Measurements from ENCODE around the gene TRPM3.

TRPM3 gene

GRCh38 chr9:70852711-70853240, 268.6 kb downstream of the TRPM3 start (continued):
- no peak for TF ChIP-seq SP7 (tag by site-specific recombination; IDR thresholded peaks at IDR 0.05)

DNA sequence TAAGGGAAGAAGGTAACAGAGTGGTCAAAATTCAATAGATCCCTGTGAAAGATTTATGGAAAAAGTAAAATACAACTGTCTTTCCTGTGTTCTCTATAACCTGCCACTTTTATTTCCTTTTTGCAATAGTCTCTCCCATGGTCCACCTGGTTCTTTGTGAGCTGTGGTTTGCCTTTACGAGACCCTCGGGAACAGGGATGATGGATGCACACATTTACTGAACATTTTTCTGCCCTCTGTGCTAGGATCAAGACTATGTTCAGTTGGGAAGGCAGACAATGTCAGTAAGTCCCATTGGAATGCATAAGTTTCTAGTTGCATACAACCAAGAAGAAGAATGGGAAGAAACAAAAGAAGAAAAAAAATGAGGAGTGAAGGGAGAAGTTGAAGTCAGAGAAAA, 281.2 kb downstream of the TRPM3 start:
- Histone ChIP-seq H3K4me1 (ENCODE audit: control insufficient read depth, insufficient read depth, low read length) (0 out of 2 replicates have a peak, but pooled peaks cover 4% of the 10 kb centered on the region), H3K27ac (ENCODE audit: extremely low read depth, low read depth, low read length) (no peak overlapping the region), H3K9me3 (ENCODE audit: control insufficient read depth, insufficient read depth, low read depth, low read length) (no peaks in the 10 kb centered on the region), H3K36me3 (ENCODE audit: control insufficient read depth in 2 of 2, insufficient read depth in 1 of 2, low read length in 2 of 2) (no peaks in the 10 kb centered on the region), H3K4me3 (ENCODE audit: low read depth, low read length) (no peak overlapping the region)
- TF ChIP-seq KLF9 (tag by site-specific recombination; IDR thresholded peaks at IDR 0.05; ENCODE audit: low read depth) (no peak), ZNF677 (tag by site-specific recombination; IDR thresholded peaks at IDR 0.05) (no peak), ZNF530 (tag by site-specific recombination; IDR thresholded peaks at IDR 0.05; ENCODE audit: low read depth) (no peak), YY1 (tag by site-specific recombination; IDR thresholded peaks at IDR 0.05) (no peak), EGR2 (tag by site-specific recombination; IDR thresholded peaks at IDR 0.05; ENCODE audit: low read depth) (no peak), ZNF664 (tag by site-specific recombination; IDR thresholded peaks at IDR 0.05) (no peak), ZNF473 (tag by site-specific recombination; IDR thresholded peaks at IDR 0.05) (no peak), ZNF311 (tag by site-specific recombination; IDR thresholded peaks at IDR 0.05; ENCODE audit: borderline replicate concordance) (no peak), ZNF184 (tag by site-specific recombination; IDR thresholded peaks at IDR 0.05) (no peak), ZNF148 (tag by site-specific recombination; IDR thresholded peaks at IDR 0.05; ENCODE audit: borderline replicate concordance) (no peak), KLF1 (tag by site-specific recombination; IDR thresholded peaks at IDR 0.05) (no peak), ZNF658 (tag by site-specific recombination; IDR thresholded peaks at IDR 0.05) (no peak), ZNF558 (tag by site-specific recombination; IDR thresholded peaks at IDR 0.05) (no peak)
- TF ChIP-seq, protein P1, sequence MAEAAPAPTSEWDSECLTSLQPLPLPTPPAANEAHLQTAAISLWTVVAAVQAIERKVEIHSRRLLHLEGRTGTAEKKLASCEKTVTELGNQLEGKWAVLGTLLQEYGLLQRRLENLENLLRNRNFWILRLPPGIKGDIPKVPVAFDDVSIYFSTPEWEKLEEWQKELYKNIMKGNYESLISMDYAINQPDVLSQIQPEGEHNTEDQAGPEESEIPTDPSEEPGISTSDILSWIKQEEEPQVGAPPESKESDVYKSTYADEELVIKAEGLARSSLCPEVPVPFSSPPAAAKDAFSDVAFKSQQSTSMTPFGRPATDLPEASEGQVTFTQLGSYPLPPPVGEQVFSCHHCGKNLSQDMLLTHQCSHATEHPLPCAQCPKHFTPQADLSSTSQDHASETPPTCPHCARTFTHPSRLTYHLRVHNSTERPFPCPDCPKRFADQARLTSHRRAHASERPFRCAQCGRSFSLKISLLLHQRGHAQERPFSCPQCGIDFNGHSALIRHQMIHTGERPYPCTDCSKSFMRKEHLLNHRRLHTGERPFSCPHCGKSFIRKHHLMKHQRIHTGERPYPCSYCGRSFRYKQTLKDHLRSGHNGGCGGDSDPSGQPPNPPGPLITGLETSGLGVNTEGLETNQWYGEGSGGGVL (tag by site-specific recombination; IDR thresholded peaks at IDR 0.05), result no peak
- POLR2A ChIA-PET, result no interaction called here
- CTCF ChIA-PET, result interaction anchor here (0.6 kb wide), 1 partner anchor 242 kb away, joined by 3 read pairs; no protein-coding TSS in a partner anchor

GRCh38 chr9:70835323-70835722, 286.1 kb downstream of the TRPM3 start:
- no peaks in the 10 kb centered on the region for H3K9me3 ChIP-seq (ENCODE audit: control insufficient read depth, insufficient read depth, low read depth, low read length)
- H3K4me3 ChIP-seq (ENCODE audit: low read depth, low read length), result no peak overlapping the region
- CTCF ChIA-PET, result interaction anchor here (1.5 kb wide), 1 partner anchor 195 kb away, joined by 4 read pairs; no protein-coding TSS in a partner anchor
- H3K36me3 ChIP-seq (ENCODE audit: control insufficient read depth in 2 of 2, insufficient read depth in 1 of 2, low read length in 2 of 2), result no peaks in the 10 kb centered on the region
- H3K4me1 ChIP-seq (ENCODE audit: control insufficient read depth, insufficient read depth, low read length), result 0 out of 2 replicates have a peak, but pooled peaks cover 3% of the 10 kb centered on the region
- no peak overlapping the region for H3K27ac ChIP-seq (ENCODE audit: extremely low read depth, low read depth, low read length)
- POLR2A ChIA-PET, result no interaction called here
- TF ChIP-seq ZNF18 (tag by site-specific recombination; IDR thresholded peaks at IDR 0.05) (no peak), HOXA7 (CRISPR knock-in tag; IDR thresholded peaks at IDR 0.05; ENCODE audit: borderline replicate concordance) (no peak)
